Measurements from ENCODE around the gene SORCS2. TPM values are rescaled to one million over a fixed set of nuclear protein-coding genes. Genes with fewer than 3 reads are reported as not detected.

SORCS2 gene
- total RNA-seq, 1 donor from 2014 or later = 7.2 TPM

GRCh38 chr4:7261087-7261486 lies 68.7 kb downstream of the SORCS2 start:
- Histone ChIP-seq H3K4me3 (no peak overlapping the region), H3K27ac (no peak overlapping the region), H3K36me3 (no peaks in the 10 kb centered on the region), H3K27me3 (no peaks in the 10 kb centered on the region), H3K9me3 (no peaks in the 10 kb centered on the region), H3K4me1 (no peaks in the 10 kb centered on the region)
- no peak for DNase-seq
- intact Hi-C loops (cut with DNase I) = no loop called here
- TF ChIP-seq CTCF (IDR thresholded peaks at IDR 0.05) = no peak
- no peak for ATAC-seq

GRCh38 chr4:7261536-7261935 lies 69.2 kb downstream of the SORCS2 start:
- no peaks in the 10 kb centered on the region for H3K36me3 ChIP-seq
- no peaks in the 10 kb centered on the region for H3K4me1 ChIP-seq
- H3K4me3 ChIP-seq = no peak overlapping the region
- H3K27me3 ChIP-seq = no peaks in the 10 kb centered on the region
- DNase-seq (no peak), ATAC-seq (no peak)
- H3K9me3 ChIP-seq = no peaks in the 10 kb centered on the region
- intact Hi-C loops (cut with DNase I) = no loop called here
- no peak for TF ChIP-seq CTCF (IDR thresholded peaks at IDR 0.05)
- no peak overlapping the region for H3K27ac ChIP-seq

- intact Hi-C loops (cut with DNase I) = no loop called here
- ATAC-seq = no peak
- no peaks in the 10 kb centered on the region for H3K36me3 ChIP-seq
Measured at GRCh38 chr4:7262134-7262533, 69.8 kb downstream of the SORCS2 start.

GRCh38 chr4:7263166-7263565 lies 70.8 kb downstream of the SORCS2 start:
- ATAC-seq = no peak
- H3K27ac ChIP-seq = no peak overlapping the region
- H3K36me3 ChIP-seq = no peaks in the 10 kb centered on the region
- DNase-seq = no peak
- TF ChIP-seq CTCF (IDR thresholded peaks at IDR 0.05) = no peak
- H3K4me3 ChIP-seq = no peak overlapping the region
- no peaks in the 10 kb centered on the region for H3K4me1 ChIP-seq
- intact Hi-C loops (cut with DNase I) = no loop called here
- no peaks in the 10 kb centered on the region for H3K9me3 ChIP-seq
- H3K27me3 ChIP-seq = no peaks in the 10 kb centered on the region

More at GRCh38 chr4:7262134-7262533, 69.8 kb downstream of the SORCS2 start:
- Histone ChIP-seq H3K27ac (no peak overlapping the region), H3K27me3 (no peaks in the 10 kb centered on the region), H3K4me3 (no peak overlapping the region), H3K4me1 (no peaks in the 10 kb centered on the region), H3K9me3 (no peaks in the 10 kb centered on the region)
- DNase-seq = no peak
- TF ChIP-seq CTCF (IDR thresholded peaks at IDR 0.05) = no peak

- Histone ChIP-seq H3K27ac (no peak overlapping the region), H3K36me3 (no peaks in the 10 kb centered on the region), H3K9me3 (no peaks in the 10 kb centered on the region), H3K4me1 (no peaks in the 10 kb centered on the region), H3K27me3 (no peaks in the 10 kb centered on the region), H3K4me3 (no peak overlapping the region)
- no peak for DNase-seq
- no peak for TF ChIP-seq CTCF (IDR thresholded peaks at IDR 0.05)
- ATAC-seq = no peak
- intact Hi-C loops (cut with DNase I) = no loop called here
Measured at GRCh38 chr4:7264694-7265093, 72.4 kb downstream of the SORCS2 start.
